Nephron (organoid): Measurements from ENCODE around the gene LIN37.

Experiments used
- H3K27ac Mint-ChIP-seq, 3 experiments: 2 replicates each; pipeline ENCODE4 v1.8.0; 2020; ENCODE audit warnings: mixed read lengths in 3 of 3, mild to moderate bottlenecking in 2 of 3, moderate library complexity in 1 of 3
- H3K27me3 Mint-ChIP-seq: 2 replicates; pipeline ENCODE4 v1.8.0; 2021; ENCODE audit warnings: low read depth, mild to moderate bottlenecking, moderate library complexity, mixed read lengths
- H3K36me3 Mint-ChIP-seq: 2 replicates; pipeline ENCODE4 v1.8.0; 2020; ENCODE audit warnings: low read depth, mixed read lengths
- H3K4me1 Mint-ChIP-seq: 2 replicates; pipeline ENCODE4 v1.8.0; 2020; ENCODE audit warnings: mixed read lengths
- H3K4me3 Mint-ChIP-seq, 3 experiments: 2 replicates each; pipeline ENCODE4 v1.8.0; 2020; ENCODE audit warnings: mild to moderate bottlenecking in 3 of 3, mixed read lengths in 3 of 3, moderate library complexity in 2 of 3
- H3K9me3 Mint-ChIP-seq: 2 replicates; pipeline ENCODE4 v1.8.0; 2020; ENCODE audit warnings: mixed read lengths
- TF ChIP-seq, protein P1 (sequence below), 3 experiments: fragments of 200-600 bp; sonication (generic); IDR thresholded peaks; one replicate each; pipeline ENCODE4 v1.5.0; 2021; ENCODE audit warnings: antibody characterized with exemption in 3 of 3; ENCODE audit not compliant: unreplicated experiment in 3 of 3

LIN37 gene

DNA sequence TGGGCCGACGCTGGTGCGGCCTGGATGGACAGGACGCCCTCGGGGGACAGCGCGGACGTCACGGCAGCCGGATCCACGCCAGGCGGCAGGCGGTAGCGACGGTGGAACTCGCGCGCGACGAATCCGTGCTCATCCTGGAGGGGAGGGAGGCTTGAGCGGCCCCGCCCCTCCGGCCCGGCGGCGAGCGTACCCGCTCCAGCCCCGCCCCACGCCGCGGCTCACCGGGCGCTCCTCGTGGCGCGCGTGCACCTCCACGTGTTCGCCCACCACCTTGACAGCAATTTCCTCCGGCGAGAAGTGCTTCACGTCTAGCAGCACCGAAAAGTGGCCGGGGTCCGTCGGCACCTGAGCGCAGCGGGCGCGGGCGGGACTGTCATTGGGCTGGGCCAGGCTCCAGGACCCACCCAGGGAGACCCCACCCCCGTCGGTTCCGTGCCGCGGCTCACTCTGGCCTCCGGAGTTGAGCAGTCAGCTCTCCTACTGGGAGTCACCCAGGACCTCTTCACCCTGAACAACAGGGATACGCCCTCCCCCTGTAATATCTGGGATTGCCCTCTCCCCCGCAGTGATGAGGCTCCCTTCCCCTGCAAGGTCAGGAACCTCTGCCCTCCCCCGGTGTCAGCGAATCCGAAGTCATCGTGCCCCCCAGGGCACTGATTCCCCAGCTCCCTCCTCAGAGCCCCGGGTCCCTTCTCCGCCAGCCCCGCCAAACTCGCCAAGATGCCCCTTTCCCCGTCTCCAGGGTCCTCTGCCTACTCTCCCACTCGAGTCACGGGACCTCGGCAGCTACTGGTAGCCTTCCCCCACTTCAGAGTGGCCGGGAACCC is 7.4 kb downstream of the LIN37 start:
- Mint-ChIP-seq H3K27ac (peak overlapping the region; percentile 80 to 97 (median 95)), H3K4me3 (peak overlapping the region; percentile 73 to 84 (median 81)), H3K27me3 (peaks cover 11% of the 10 kb centered on the region), H3K9me3 (no peaks in the 10 kb centered on the region), H3K4me1 (peaks cover 32% of the 10 kb centered on the region), H3K36me3 (peaks cover 20% of the 10 kb centered on the region)
- TF ChIP-seq, protein P1, sequence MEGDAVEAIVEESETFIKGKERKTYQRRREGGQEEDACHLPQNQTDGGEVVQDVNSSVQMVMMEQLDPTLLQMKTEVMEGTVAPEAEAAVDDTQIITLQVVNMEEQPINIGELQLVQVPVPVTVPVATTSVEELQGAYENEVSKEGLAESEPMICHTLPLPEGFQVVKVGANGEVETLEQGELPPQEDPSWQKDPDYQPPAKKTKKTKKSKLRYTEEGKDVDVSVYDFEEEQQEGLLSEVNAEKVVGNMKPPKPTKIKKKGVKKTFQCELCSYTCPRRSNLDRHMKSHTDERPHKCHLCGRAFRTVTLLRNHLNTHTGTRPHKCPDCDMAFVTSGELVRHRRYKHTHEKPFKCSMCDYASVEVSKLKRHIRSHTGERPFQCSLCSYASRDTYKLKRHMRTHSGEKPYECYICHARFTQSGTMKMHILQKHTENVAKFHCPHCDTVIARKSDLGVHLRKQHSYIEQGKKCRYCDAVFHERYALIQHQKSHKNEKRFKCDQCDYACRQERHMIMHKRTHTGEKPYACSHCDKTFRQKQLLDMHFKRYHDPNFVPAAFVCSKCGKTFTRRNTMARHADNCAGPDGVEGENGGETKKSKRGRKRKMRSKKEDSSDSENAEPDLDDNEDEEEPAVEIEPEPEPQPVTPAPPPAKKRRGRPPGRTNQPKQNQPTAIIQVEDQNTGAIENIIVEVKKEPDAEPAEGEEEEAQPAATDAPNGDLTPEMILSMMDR (IDR thresholded peaks at IDR 0.05; ENCODE audit: unreplicated experiment in 3 of 3): no peak

DNA sequence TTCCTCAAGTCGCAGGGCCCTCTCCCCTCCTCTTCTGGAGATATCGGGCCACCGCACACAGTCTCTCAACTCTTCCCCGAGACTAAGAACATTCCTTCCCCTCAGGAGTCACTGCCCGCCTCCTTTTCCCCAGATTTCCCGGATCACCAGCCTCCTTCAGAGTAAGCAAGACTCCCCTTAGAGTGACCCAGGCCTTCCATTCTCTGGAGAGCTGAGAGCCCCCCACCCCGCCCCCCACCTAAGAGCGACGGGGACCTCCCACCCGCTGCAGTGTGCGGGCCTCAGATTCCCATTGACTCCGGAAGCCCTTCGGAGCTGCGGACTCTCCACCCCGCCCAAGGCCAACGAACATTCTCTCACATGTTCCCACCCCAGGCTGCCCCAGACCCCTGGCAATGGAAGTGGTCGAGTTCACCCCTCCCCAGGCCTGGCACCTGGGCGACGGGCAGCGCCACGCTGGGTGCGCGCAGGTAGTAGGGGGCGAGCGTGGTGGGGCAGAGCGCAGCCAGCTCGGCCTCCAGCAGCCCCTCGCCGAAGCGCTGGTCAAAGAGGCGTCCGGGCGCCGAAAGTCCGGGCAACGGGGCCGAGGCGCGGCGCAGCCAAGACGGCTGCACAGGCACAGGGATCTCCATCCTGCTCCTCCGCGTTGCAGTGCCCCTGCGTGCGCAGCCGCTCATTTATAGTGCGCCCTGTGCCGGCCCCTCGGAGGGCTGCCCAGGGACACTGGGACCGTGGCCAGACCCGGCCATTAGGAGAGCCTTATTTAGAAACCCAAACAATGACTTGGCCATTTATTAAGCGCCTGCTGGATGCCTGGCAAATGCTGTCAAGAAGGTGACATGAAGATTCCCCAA is 8.2 kb downstream of the LIN37 start, which contains the start of gene HSPB6:
Gene HSPB6 (minus strand): TSS at position 653 of the 854 bp plus-strand sequence. CDS start 21 bp downstream, at position 632.
- TF ChIP-seq, protein P1 (IDR thresholded peaks at IDR 0.05; ENCODE audit: unreplicated experiment in 3 of 3): no peak
- Mint-ChIP-seq H3K27me3 (peaks cover 11% of the 10 kb centered on the region), H3K36me3 (peaks cover 20% of the 10 kb centered on the region), H3K4me3 (peak within 1 kb of the TSS; percentile 92 to 97 (median 95)), H3K4me1 (peaks cover 32% of the 10 kb centered on the region), H3K27ac (peak within 1 kb of the TSS; percentile 95 to 98 (median 97)), H3K9me3 (no peaks in the 10 kb centered on the region)

DNA sequence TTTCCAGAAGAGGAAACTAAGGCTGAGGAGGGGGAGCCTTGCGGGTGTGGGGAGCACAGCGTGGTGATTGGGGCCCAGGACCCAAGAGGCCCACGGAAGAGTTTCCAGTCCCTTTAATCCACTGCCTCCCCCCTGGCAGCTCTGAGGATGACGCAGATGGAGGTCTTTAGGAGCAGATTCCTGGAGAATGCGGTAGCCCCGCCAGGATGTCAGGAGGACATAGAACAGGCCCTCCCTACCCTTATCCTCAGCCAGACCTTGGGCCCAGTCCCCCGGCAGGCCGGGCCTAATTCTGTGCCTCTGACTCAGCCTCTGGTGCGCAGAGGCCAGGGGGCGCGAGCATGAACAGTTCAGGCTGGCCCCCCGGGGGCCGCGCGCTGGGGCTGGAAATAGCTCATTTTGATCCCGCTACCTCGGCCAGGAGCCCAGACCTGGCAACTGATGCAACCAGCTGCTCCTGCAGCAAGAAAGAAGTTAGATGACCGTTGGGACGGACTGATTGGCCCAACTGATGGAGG is 8.9 kb downstream of the LIN37 start:
- Mint-ChIP-seq H3K9me3 (no peaks in the 10 kb centered on the region), H3K4me1 (peaks cover 32% of the 10 kb centered on the region), H3K27me3 (peaks cover 11% of the 10 kb centered on the region), H3K27ac (peak overlapping the region; percentile 95 to 98 (median 95)), H3K36me3 (peaks cover 26% of the 10 kb centered on the region), H3K4me3 (peak overlapping the region; percentile 92 to 97 (median 95))
- TF ChIP-seq, protein P1 (IDR thresholded peaks at IDR 0.05; ENCODE audit: unreplicated experiment in 3 of 3): no peak

DNA sequence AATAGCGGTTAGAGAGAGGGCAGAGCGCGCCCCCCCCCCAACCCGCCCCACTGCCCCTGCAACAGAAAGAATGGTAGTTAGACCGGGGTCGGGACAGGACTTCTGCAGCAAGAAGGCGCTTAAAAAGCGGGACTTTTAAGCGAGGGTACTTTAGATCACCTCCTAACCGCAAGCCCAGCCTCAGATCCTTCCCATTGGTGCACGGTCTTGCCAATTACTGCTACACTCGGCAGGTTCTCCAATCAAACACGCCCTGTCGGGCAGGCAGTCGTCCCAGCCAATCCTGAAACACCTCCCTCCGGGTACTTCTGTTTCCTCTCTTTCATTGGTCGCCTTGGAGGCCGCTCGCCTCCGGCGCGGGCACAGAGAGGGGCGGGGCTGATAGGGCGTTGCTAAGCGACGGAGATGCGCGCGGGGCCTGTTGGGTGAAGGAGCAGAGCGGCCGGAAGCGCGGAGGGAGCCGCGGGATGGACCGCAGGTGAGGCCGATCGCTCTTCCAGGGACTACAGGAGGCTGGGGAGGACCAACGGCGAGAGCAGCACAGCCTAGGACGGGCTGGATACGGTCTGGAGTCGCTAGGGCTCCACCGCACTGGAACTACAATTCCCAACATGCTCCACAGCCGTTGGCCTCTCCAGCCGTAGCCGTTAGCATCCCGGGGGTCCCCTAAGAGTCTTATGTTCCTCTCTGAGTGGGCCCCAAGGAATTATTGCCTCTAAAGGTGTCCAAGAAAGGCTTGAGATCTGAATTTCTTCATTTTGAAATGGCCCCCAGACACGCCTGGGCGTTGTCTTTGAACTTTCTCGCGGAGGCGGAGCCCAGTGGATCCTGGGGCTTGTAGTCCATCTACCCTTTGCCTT is 9.6 kb downstream of the LIN37 start, which contains the start of gene PROSER3:
Gene PROSER3 (plus strand): TSS at position 428 of the 860 bp plus-strand sequence. CDS start 40 bp downstream, at position 468.
- Mint-ChIP-seq H3K36me3 (peaks cover 26% of the 10 kb centered on the region), H3K27me3 (peaks cover 11% of the 10 kb centered on the region), H3K4me3 (peak within 1 kb of the TSS; percentile 92 to 97 (median 95)), H3K4me1 (peaks cover 32% of the 10 kb centered on the region), H3K9me3 (no peaks in the 10 kb centered on the region), H3K27ac (peak within 1 kb of the TSS; percentile 95 to 98 (median 95))
- TF ChIP-seq, protein P1 (IDR thresholded peaks at IDR 0.05; ENCODE audit: unreplicated experiment in 3 of 3): no peak

DNA sequence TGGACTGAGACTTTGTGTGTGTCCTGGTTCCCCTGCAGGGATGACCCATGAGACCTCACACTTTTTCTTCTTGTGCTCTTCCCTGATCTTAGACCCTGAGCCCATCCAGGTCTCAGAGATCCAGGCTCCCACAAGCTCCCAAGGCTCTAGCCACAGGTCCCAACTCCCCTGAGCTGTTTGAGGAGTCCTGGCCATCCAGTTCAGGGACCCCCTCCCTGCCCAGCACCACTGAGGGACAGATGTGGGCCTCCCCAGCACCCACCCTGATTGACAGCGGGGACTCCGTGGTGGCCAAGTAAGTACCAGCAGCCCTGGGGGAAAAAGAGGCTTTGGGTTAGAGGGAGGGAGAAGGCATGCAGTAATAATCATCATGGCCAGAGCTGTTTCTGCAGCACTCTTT is 11.3 kb downstream of the LIN37 start:
- peak overlapping the region in 2 of 3 experiments; percentile 65 to 93 for H3K27ac Mint-ChIP-seq
- H3K9me3 Mint-ChIP-seq: no peaks in the 10 kb centered on the region
- H3K4me3 Mint-ChIP-seq: peak overlapping the region; percentile 92 to 97 (median 95)
- H3K4me1 Mint-ChIP-seq: peaks cover 31% of the 10 kb centered on the region
- TF ChIP-seq, protein P1 (IDR thresholded peaks at IDR 0.05; ENCODE audit: unreplicated experiment in 3 of 3): no peak
- peaks cover 10% of the 10 kb centered on the region for H3K27me3 Mint-ChIP-seq
- H3K36me3 Mint-ChIP-seq: peaks cover 21% of the 10 kb centered on the region
